ENCODE results near the gene ZMYM2.

DNA sequence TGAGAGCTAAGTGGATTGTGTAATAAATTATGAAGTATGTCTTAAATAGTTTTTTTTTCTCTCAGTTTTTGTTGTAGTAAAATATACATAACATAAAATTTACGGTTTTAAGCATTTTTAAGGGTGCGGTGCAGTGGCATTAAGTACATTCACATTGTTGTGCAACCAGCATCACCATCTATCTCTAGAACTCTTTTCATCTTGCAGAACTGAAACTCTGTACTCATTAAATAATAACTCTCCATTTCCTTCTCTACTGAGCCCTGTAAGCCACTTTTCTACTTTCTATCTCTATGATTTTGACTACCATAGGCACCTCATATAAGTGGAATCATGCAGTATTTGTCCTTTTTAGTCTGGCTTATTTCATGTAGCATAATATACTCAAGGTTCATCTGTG, 115.2 kb downstream of the ZMYM2 start:
- TF ChIP-seq CTCF (IDR thresholded peaks at IDR 0.05) = no peak
- TF ChIP-seq POLR2A (IDR thresholded peaks at IDR 0.05) = no peak
- TF ChIP-seq EP300 (IDR thresholded peaks at IDR 0.05; ENCODE audit: low read depth) = no peak
- TF ChIP-seq POLR2AphosphoS5 (IDR thresholded peaks at IDR 0.05) = no peak
